Neural cell (in vitro differentiated cells): ENCODE results near the gene MARK3. TPM values are rescaled to one million over a fixed set of nuclear protein-coding genes. Genes with fewer than 3 reads are reported as not detected.

Experiments used
- H2AFZ ChIP-seq: fragments of 200-600, 300-800 bp; sonication (generic), shearing (Covaris generic); 2 replicates; pipeline ENCODE4 v1.6.0; 2014; ENCODE audit warnings: low read depth, mild to moderate bottlenecking, antibody characterized with exemption, low read length, moderate library complexity
- H3F3A ChIP-seq: fragments of 200-600 bp; shearing (Covaris generic); 2 replicates; pipeline ENCODE4 v1.6.1; 2016; ENCODE audit warnings: mild to moderate bottlenecking, moderate library complexity, mixed read lengths, antibody characterized with exemption, low read length; ENCODE audit not compliant: insufficient read depth, poor library complexity, severe bottlenecking
- H3K27ac ChIP-seq: fragments of 200-600, 300-800 bp; sonication (generic), shearing (Covaris generic); 2 replicates; pipeline ENCODE4 v1.5.1; 2014; ENCODE audit warnings: mild to moderate bottlenecking, low read length, moderate library complexity
- H3K27me3 ChIP-seq: fragments of 300-800, 200-600 bp; sonication (generic), shearing (Covaris generic); 2 replicates; pipeline ENCODE4 v1.6.0; 2014; ENCODE audit warnings: mild to moderate bottlenecking, low read depth, low read length, moderate library complexity; ENCODE audit not compliant: insufficient read depth
- H3K36me3 ChIP-seq: fragments of 300-800, 200-600 bp; sonication (generic), shearing (Covaris generic); 2 replicates; pipeline ENCODE4 v1.5.1; 2014; ENCODE audit warnings: mild to moderate bottlenecking, antibody characterized with exemption, low read length, moderate library complexity; ENCODE audit not compliant: insufficient read depth
- H3K4me2 ChIP-seq: fragments of 300-800, 200-600 bp; sonication (generic), shearing (Covaris generic); 2 replicates; pipeline ENCODE4 v1.6.0; 2014; ENCODE audit warnings: mild to moderate bottlenecking, low read length
- H3K4me3 ChIP-seq: fragments of 300-800, 200-600 bp; sonication (generic), shearing (Covaris generic); 2 replicates; pipeline ENCODE4 v1.5.1; 2014; ENCODE audit warnings: mild to moderate bottlenecking, low read length, moderate library complexity
- H3K79me2 ChIP-seq: fragments of 200-600 bp; shearing (Covaris generic); replicated peaks from 2 replicates; pipeline ENCODE4 v1.6.0; 2014; ENCODE audit warnings: mild to moderate bottlenecking, low read length, moderate library complexity; ENCODE audit not compliant: insufficient read depth
- H3K9ac ChIP-seq: fragments of 300-800, 200-600 bp; sonication (generic), shearing (Covaris generic); 2 replicates; pipeline ENCODE4 v1.6.1; 2016; ENCODE audit warnings: mild to moderate bottlenecking, low read length, mixed read lengths
- H3K9me2 ChIP-seq: fragments of 200-600 bp; shearing (Covaris generic); 2 replicates; pipeline ENCODE4 v1.6.1; 2016; ENCODE audit warnings: mild to moderate bottlenecking, low read length, mixed read lengths; ENCODE audit not compliant: insufficient read depth
- H3K9me3 ChIP-seq: fragments of 200-600, 300-800 bp; sonication (generic), shearing (Covaris generic); 2 replicates; pipeline ENCODE4 v1.6.1; 2016; ENCODE audit warnings: mild to moderate bottlenecking, mixed run types, low read length, moderate library complexity, mixed read lengths
- H4K20me1 ChIP-seq: fragments of 200-600 bp; shearing (Covaris generic); 2 replicates; pipeline ENCODE4 v1.6.1; 2016; ENCODE audit warnings: mild to moderate bottlenecking, mixed run types; ENCODE audit not compliant: insufficient read depth
- CTCF ChIP-seq: fragments of 450-650 bp; IDR thresholded peaks from 2 replicates; pipeline ENCODE4 v1.5.1; 2014; ENCODE audit warnings: antibody characterized with exemption, mild to moderate bottlenecking, moderate library complexity; ENCODE audit not compliant: poor library complexity, severe bottlenecking
- EP300 ChIP-seq: fragments of 450-650 bp; conservative IDR thresholded peaks from 2 replicates; pipeline ENCODE4 v1.6.1; 2014; ENCODE audit warnings: antibody characterized with exemption, mild to moderate bottlenecking, moderate library complexity; ENCODE audit not compliant: poor library complexity, severe bottlenecking
- EZH2 ChIP-seq: fragments of 200-600, 300-800 bp; shearing (Covaris generic), sonication (generic); IDR thresholded peaks from 2 replicates; pipeline ENCODE4 v1.6.1; 2014; ENCODE audit warnings: antibody characterized with exemption, low read length, borderline replicate concordance, mild to moderate bottlenecking; ENCODE audit not compliant: insufficient read depth, poor library complexity, severe bottlenecking
- MXI1 ChIP-seq: fragments of 450-650 bp; conservative IDR thresholded peaks from 2 replicates; pipeline ENCODE4 v1.6.1; 2014; ENCODE audit warnings: antibody characterized with exemption, mild to moderate bottlenecking; ENCODE audit not compliant: poor library complexity, severe bottlenecking
- POLR2AphosphoS5 ChIP-seq: IDR thresholded peaks from 2 replicates; pipeline ENCODE4 v1.6.1; 2012
- RAD21 ChIP-seq: fragments of 450-650 bp; conservative IDR thresholded peaks from 2 replicates; pipeline ENCODE4 v1.6.1; 2014; ENCODE audit warnings: antibody characterized with exemption, mild to moderate bottlenecking, moderate library complexity
- REST ChIP-seq: IDR thresholded peaks from 2 replicates; pipeline ENCODE4 v1.6.1; 2012; ENCODE audit warnings: borderline replicate concordance
- SMC3 ChIP-seq: fragments of 450-650 bp; conservative IDR thresholded peaks from 2 replicates; pipeline ENCODE4 v1.6.1; 2014; ENCODE audit warnings: antibody characterized with exemption, mild to moderate bottlenecking, moderate library complexity; ENCODE audit not compliant: poor library complexity
- TAF1 ChIP-seq: IDR thresholded peaks from 2 replicates; pipeline ENCODE4 v1.6.1; 2012; ENCODE audit warnings: low read depth
- polyA plus RNA-seq: library from polyadenylated mRNA; depleted of rRNA; stranded (reverse); fragments of >200 nt; gene quantifications from 2 replicates; pipeline ENCODE4 v1.2.3, GENCODE V29; 2014

The MARK3 gene
- polyA plus RNA-seq, 1 donor from 2014 or later, result 158 TPM

- TF ChIP-seq TAF1, result no peak
- TF ChIP-seq CTCF, result no peak
- no peak for TF ChIP-seq EP300
- TF ChIP-seq MXI1, result no peak
- TF ChIP-seq SMC3, result no peak
- no peak for TF ChIP-seq POLR2AphosphoS5
- no peak for TF ChIP-seq EZH2
- TF ChIP-seq RAD21, result no peak
- no peak for TF ChIP-seq REST
- H3K4me3 ChIP-seq, result peak overlapping the region; percentile 100
- H3K27ac ChIP-seq, result peak overlapping the region; percentile 96
Observed at GRCh38 chr14:103386713-103387329, 1.6 kb downstream of the MARK3 start.

GRCh38 chr14:103388664-103389063 is 3.4 kb downstream of the MARK3 start:
- peaks cover 76% of the 10 kb centered on the region for H3K79me2 ChIP-seq
- no peak overlapping the region for H3K27ac ChIP-seq
- H2AFZ ChIP-seq, result no peak overlapping the region
- no peaks in the 10 kb centered on the region for H3F3A ChIP-seq
- H3K4me3 ChIP-seq, result peak overlapping the region; percentile 100
- no peak overlapping the region for H3K9ac ChIP-seq
- peaks cover 11% of the 10 kb centered on the region for H4K20me1 ChIP-seq
- no peaks in the 10 kb centered on the region for H3K9me2 ChIP-seq
- no peaks in the 10 kb centered on the region for H3K36me3 ChIP-seq
- no peaks in the 10 kb centered on the region for H3K9me3 ChIP-seq
- no peaks in the 10 kb centered on the region for H3K27me3 ChIP-seq
- TF ChIP-seq CTCF, result no peak
- no peak for TF ChIP-seq POLR2AphosphoS5
- no peak for TF ChIP-seq EZH2
- TF ChIP-seq EP300, result no peak
- TF ChIP-seq RAD21, result no peak
- TF ChIP-seq REST, result no peak
- TF ChIP-seq SMC3, result no peak
- H3K4me2 ChIP-seq, result peak overlapping the region; percentile 1

More at GRCh38 chr14:103386713-103387329, 1.6 kb downstream of the MARK3 start:
- Histone ChIP-seq H2AFZ (no peak overlapping the region), H3F3A (no peaks in the 10 kb centered on the region), H3K9me3 (no peaks in the 10 kb centered on the region), H3K79me2 (peaks cover 57% of the 10 kb centered on the region), H3K4me2 (peak overlapping the region; percentile 90), H3K36me3 (no peaks in the 10 kb centered on the region), H3K9me2 (no peaks in the 10 kb centered on the region), H4K20me1 (peaks cover 7% of the 10 kb centered on the region), H3K27me3 (no peaks in the 10 kb centered on the region), H3K9ac (peak overlapping the region; percentile 98)
